SHP77 treated with DMSO at 0.1 percent for 48 hours (cell line): ENCODE data around the gene DOK1.

Experiments
- DNase-seq: peaks from one replicate; lab custom pipeline; 2025; lab: John Stamatoyannopoulos, UW

DOK1 gene

GRCh38 chr2:74525717-74526648, 28.5 kb upstream of the DOK1 start, which contains the start of gene DQX1:
DQX1 (minus strand) TSS chr2:74526231; CDS start chr2:74525729, 502 bp downstream.
- DNase-seq = no peak

GRCh38 chr2:74526649-74527230, 27.8 kb upstream of the DOK1 start:
- DNase-seq = no peak

- DNase-seq = no peak
These were observed 26.8 kb upstream of the DOK1 start for GRCh38 chr2:74527741-74528140.

- DNase-seq = no peak
These were observed 25.7 kb upstream of the DOK1 start for GRCh38 chr2:74528600-74529356.

- DNase-seq = peak; percentile 91
These were observed 24.9 kb upstream of the DOK1 start, which contains the start of the genes AUP1 and HTRA2 for GRCh38 chr2:74529357-74530238. AUP1 (minus strand) TSS chr2:74529706; CDS start chr2:74529629, 77 bp downstream. HTRA2 (plus strand) TSS chr2:74529933; CDS start chr2:74530007, 74 bp downstream.

GRCh38 chr2:74530239-74531187, 24.0 kb upstream of the DOK1 start:
- DNase-seq = no peak

GRCh38 chr2:74531666-74532065, 22.9 kb upstream of the DOK1 start:
- DNase-seq = no peak

GRCh38 chr2:74532222-74532621, 22.3 kb upstream of the DOK1 start:
- DNase-seq = no peak

GRCh38 chr2:74533464-74533863, 21.1 kb upstream of the DOK1 start:
- no peak for DNase-seq

GRCh38 chr2:74534411-74534810, 20.1 kb upstream of the DOK1 start:
- no peak for DNase-seq

- DNase-seq = no peak
These were observed 19.0 kb upstream of the DOK1 start for GRCh38 chr2:74535440-74535965.

- no peak for DNase-seq
These were observed 18.2 kb upstream of the DOK1 start for GRCh38 chr2:74536166-74536950.

GRCh38 chr2:74537140-74537539, 17.4 kb upstream of the DOK1 start:
- DNase-seq = no peak

- DNase-seq = no peak
These were observed 15.6 kb upstream of the DOK1 start for GRCh38 chr2:74538881-74539339.

GRCh38 chr2:74540291-74540690, 14.2 kb upstream of the DOK1 start:
- no peak for DNase-seq

- no peak for DNase-seq
These were observed 11.5 kb upstream of the DOK1 start for GRCh38 chr2:74542978-74543377.

- DNase-seq = no peak
These were observed 9.9 kb upstream of the DOK1 start for GRCh38 chr2:74544634-74545033.

- DNase-seq = no peak
These were observed 8.5 kb upstream of the DOK1 start for GRCh38 chr2:74546004-74546403.

- peak; percentile 30 for DNase-seq
These were observed 6.1 kb upstream of the DOK1 start for GRCh38 chr2:74548285-74548899.
